Brain microvascular endothelial cell (primary cell): ENCODE results near the gene KREMEN2.
A peak's percentile ranks its signal among the peaks of the same experiment; 100 is the strongest.

Source experiments
- DNase-seq: peaks from one replicate; pipeline ENCODE4 v3.0.0-alpha.2; 2020
- H3K27ac ChIP-seq: fragments of 250-450 bp; sonication (Bioruptor Pico); 2 replicates; pipeline ENCODE4 v1.5.1; 2020; ENCODE audit warnings: mild to moderate bottlenecking, moderate library complexity
- H3K27me3 ChIP-seq: fragments of 250-450 bp; sonication (Bioruptor Pico); replicated peaks from 2 replicates; pipeline ENCODE4 v1.5.1; 2020; ENCODE audit warnings: mild to moderate bottlenecking
- H3K36me3 ChIP-seq: fragments of 250-450 bp; sonication (Bioruptor Pico); replicated peaks from 2 replicates; pipeline ENCODE4 v1.5.1; 2020; ENCODE audit warnings: mild to moderate bottlenecking
- H3K4me3 ChIP-seq: 2 replicates; pipeline ENCODE4 v1.5.1; 2011; ENCODE audit warnings: low read depth, mild to moderate bottlenecking, control low read depth, low read length, moderate library complexity
- CTCF ChIP-seq: IDR thresholded peaks from 2 replicates; pipeline ENCODE4 v1.5.1; 2011; ENCODE audit warnings: low read depth, mild to moderate bottlenecking, moderate library complexity, low read length, control low read depth, inconsistent platforms; ENCODE audit errors: missing control alignments
- in situ Hi-C: cut with HindIII; loops from 2 replicates; pipeline ENCODE4 v1.10.0; 2017; ENCODE audit warnings: low sequenced_read_pairs, low pct_ligation_motif_present

KREMEN2 gene, protein sequence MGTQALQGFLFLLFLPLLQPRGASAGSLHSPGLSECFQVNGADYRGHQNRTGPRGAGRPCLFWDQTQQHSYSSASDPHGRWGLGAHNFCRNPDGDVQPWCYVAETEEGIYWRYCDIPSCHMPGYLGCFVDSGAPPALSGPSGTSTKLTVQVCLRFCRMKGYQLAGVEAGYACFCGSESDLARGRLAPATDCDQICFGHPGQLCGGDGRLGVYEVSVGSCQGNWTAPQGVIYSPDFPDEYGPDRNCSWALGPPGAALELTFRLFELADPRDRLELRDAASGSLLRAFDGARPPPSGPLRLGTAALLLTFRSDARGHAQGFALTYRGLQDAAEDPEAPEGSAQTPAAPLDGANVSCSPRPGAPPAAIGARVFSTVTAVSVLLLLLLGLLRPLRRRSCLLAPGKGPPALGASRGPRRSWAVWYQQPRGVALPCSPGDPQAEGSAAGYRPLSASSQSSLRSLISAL

DNA sequence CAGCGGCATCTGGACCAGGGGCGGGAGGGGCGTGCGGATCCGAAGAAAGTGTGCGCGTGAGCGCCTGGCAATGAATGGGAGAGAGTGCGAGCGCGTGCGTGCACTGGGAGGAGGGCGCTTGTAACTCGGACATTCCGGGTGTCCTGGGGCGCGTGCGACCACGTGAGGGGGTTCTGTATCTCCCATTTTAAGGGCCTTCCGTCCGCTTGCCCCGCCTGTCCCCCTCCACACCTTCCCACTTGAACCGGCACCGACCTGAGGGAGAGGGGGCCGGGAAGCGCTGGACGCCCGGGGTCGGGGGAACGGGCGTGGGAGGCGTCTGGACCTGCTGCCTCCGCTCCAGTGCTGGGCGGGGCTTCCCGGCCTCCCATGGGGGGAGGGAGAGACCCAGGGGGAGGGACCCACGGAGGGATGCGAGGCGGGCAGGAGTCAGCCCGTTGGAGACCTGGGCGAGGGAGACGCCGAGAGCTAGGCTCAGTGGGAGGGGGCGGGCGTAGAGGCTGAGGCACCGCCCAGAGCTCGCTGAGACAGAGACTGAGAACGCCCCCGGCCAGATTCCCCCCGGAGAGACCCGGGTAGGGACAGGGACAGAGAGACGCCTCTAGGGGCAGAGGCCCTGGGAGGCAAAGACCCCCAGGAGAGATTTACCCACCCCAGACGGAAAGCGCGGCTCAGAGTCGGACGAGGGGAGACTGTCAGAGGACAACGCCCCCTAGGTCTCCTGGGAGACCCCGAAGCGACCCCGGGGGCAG, at the start of gene KREMEN2:
Gene KREMEN2 (plus strand): TSS at position 553 of the 752 bp plus-strand sequence. CDS start 246 bp downstream, outside the sequence.
- Histone ChIP-seq H3K36me3 (no peaks in the 10 kb centered on the region), H3K4me3 (peak within 1 kb of the TSS; percentile 20), H3K27ac (no peak within 1 kb of the TSS), H3K27me3 (peaks cover 52% of the 10 kb centered on the region)
- no peak for TF ChIP-seq CTCF
- in situ Hi-C loops = no loop called here
- no peak for DNase-seq

DNA sequence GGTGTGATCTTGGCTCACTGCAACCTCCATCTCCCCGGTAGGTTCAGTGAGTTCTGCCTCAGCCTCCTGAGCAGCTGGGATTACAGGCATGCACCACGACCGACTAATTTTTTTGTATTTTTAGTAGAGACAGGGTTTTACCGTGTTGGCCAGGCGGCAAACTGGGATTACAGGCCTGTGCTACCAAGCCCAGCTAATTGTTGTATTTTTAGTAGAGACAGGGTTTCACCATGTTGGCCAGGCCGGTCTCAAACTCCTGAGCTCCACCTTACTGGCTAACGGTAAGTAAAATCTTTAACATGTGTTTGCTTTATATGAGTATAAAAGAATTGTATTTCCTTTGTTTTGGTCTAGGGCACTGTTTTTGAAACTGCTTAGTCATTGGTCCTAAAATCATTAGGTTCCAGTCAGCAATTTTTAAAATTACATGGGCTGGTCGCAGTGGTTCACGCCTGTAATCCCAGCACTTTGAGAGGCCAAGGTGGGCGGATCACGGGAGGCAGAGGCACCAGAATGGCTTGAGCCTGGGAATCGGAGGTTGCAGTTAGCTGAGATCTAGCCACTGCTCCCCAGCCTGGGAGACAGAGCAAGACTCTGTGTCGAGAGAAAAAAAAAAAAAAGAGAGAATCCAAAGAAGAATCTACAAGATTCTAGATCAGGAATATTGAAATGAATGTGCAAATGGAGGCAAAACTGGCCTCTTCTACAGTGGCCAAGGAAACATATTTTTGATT, 48.7 kb upstream of the KREMEN2 start:
- Histone ChIP-seq H3K4me3 (no peak overlapping the region), H3K36me3 (peaks cover 17% of the 10 kb centered on the region), H3K27ac (peak overlapping the region; percentile 44), H3K27me3 (no peaks in the 10 kb centered on the region)
- in situ Hi-C loops = no loop called here
- DNase-seq = no peak
- no peak for TF ChIP-seq CTCF

GRCh38 chr16:2919511-2920255, 44.4 kb upstream of the KREMEN2 start:
- peak; percentile 82 for TF ChIP-seq CTCF
- Histone ChIP-seq H3K4me3 (no peak overlapping the region), H3K36me3 (peaks cover 19% of the 10 kb centered on the region), H3K27ac (no peak overlapping the region), H3K27me3 (no peaks in the 10 kb centered on the region)
- peak; percentile 43 for DNase-seq
- in situ Hi-C loops = no loop called here

GRCh38 chr16:2923481-2923880, 40.6 kb upstream of the KREMEN2 start:
- Histone ChIP-seq H3K36me3 (peaks cover 12% of the 10 kb centered on the region), H3K4me3 (no peak overlapping the region), H3K27ac (no peak overlapping the region), H3K27me3 (no peaks in the 10 kb centered on the region)
- in situ Hi-C loops = no loop called here
- no peak for TF ChIP-seq CTCF
- no peak for DNase-seq
